TTC549 (cell line): Measurements from ENCODE around the gene PAIP2.

Experiments
- FAIRE-seq: peaks from 2 replicates; lab custom pipeline; 2012; peaks lifted over from hg19 to GRCh38; lab: Jason Lieb, UNC

PAIP2 gene

GRCh38 chr5:139410993-139411828, 69.6 kb downstream of the PAIP2 start:
- no peak for FAIRE-seq

- no peak for FAIRE-seq
Observed at GRCh38 chr5:139413153-139413552, 71.5 kb downstream of the PAIP2 start.

- FAIRE-seq = no peak
Observed at GRCh38 chr5:139413963-139414362, 72.3 kb downstream of the PAIP2 start.

- no peak for FAIRE-seq
Observed at GRCh38 chr5:139414581-139415130, 73.0 kb downstream of the PAIP2 start.

- FAIRE-seq = no peak
Observed at GRCh38 chr5:139415221-139415861, 73.7 kb downstream of the PAIP2 start.

- no peak for FAIRE-seq
Observed at GRCh38 chr5:139415869-139416268, 74.2 kb downstream of the PAIP2 start.

GRCh38 chr5:139416651-139417050, 75.0 kb downstream of the PAIP2 start:
- FAIRE-seq = no peak

GRCh38 chr5:139417214-139417613, 75.6 kb downstream of the PAIP2 start:
- FAIRE-seq = no peak

GRCh38 chr5:139418793-139419192, 77.1 kb downstream of the PAIP2 start:
- no peak for FAIRE-seq
